OCI-LY7 (cell line): ENCODE results near the gene STAT1. TPM values are rescaled to one million over a fixed set of nuclear protein-coding genes. Genes with fewer than 3 reads are reported as not detected.

Source experiments
- BruUV-seq: library from RNA; stranded (reverse); fragments of 400-500 nt; replicated peaks from 2 replicates; lab custom pipeline; 2021; lab: Mats Ljungman, UMichigan
- CTCF ChIA-PET: fragments of 300-600 bp; sonication (Branson Sonifier 250); formaldehyde crosslinking; loops from one replicate; lab custom pipeline; 2022; ENCODE audit warnings: antibody characterized with exemption; ENCODE audit not compliant: unreplicated experiment; lab: Charles Lee
- POLR2A ChIA-PET: fragments of 300-600 bp; sonication (Branson Sonifier 250); formaldehyde crosslinking; loops from one replicate; lab custom pipeline; 2022; ENCODE audit warnings: antibody characterized with exemption; lab: Charles Lee
- DNase-seq: peaks from one replicate; pipeline ENCODE4 v3.0.0-alpha.2; 2015; ENCODE audit warnings: low spot score
- H2AFZ ChIP-seq: fragments of 200-600 bp; sonication (generic), shearing (Covaris generic); 2 replicates; pipeline ENCODE4 v1.6.1; 2014; ENCODE audit warnings: mild to moderate bottlenecking, antibody characterized with exemption, low read length, moderate library complexity
- H3K27ac ChIP-seq: fragments of 200-600 bp; sonication (generic); 2 replicates; pipeline ENCODE4 v1.5.1; 2014; ENCODE audit warnings: mixed run types, low read depth, mild to moderate bottlenecking, moderate library complexity, low read length, inconsistent platforms; ENCODE audit not compliant: poor library complexity, severe bottlenecking
- H3K36me3 ChIP-seq: fragments of 200-600 bp; sonication (generic); 2 replicates; pipeline ENCODE4 v1.6.1; 2014; ENCODE audit warnings: mild to moderate bottlenecking, antibody characterized with exemption, low read length, moderate library complexity, mixed read lengths; ENCODE audit not compliant: insufficient read depth
- H3K4me1 ChIP-seq: fragments of 200-600 bp; sonication (generic); 2 replicates; pipeline ENCODE4 v1.5.1; 2014; ENCODE audit warnings: mild to moderate bottlenecking, low read length; ENCODE audit not compliant: insufficient read depth, poor library complexity, severe bottlenecking
- H3K4me2 ChIP-seq: fragments of 200-600 bp; sonication (generic); 2 replicates; pipeline ENCODE4 v1.6.1; 2014; ENCODE audit warnings: mild to moderate bottlenecking, low read length
- H3K4me3 ChIP-seq: fragments of 200-600 bp; sonication (generic); 2 replicates; pipeline ENCODE4 v1.5.1; 2014; ENCODE audit warnings: mild to moderate bottlenecking, low read depth, low read length; ENCODE audit not compliant: poor library complexity, severe bottlenecking
- H3K79me2 ChIP-seq: fragments of 200-600 bp; sonication (generic); 2 replicates; pipeline ENCODE4 v1.6.1; 2016; ENCODE audit warnings: low read depth, mild to moderate bottlenecking, low read length, moderate library complexity, mixed read lengths; ENCODE audit not compliant: insufficient read depth
- H3K9me2 ChIP-seq: fragments of 200-600 bp; sonication (generic); 2 replicates; pipeline ENCODE4 v1.6.1; 2016; ENCODE audit warnings: mild to moderate bottlenecking, low read length, mixed read lengths; ENCODE audit not compliant: insufficient read depth
- H3K9me3 ChIP-seq: fragments of 200-600 bp; sonication (generic); 2 replicates; pipeline ENCODE4 v1.6.1; 2014; ENCODE audit warnings: mild to moderate bottlenecking, mixed run types, low read length, mixed read lengths
- H4K20me1 ChIP-seq: fragments of 200-600 bp; sonication (generic); 2 replicates; pipeline ENCODE4 v1.6.1; 2014; ENCODE audit warnings: mild to moderate bottlenecking, antibody characterized with exemption, low read length, moderate library complexity, mixed read lengths; ENCODE audit not compliant: insufficient read depth
- EZH2phosphoT487 ChIP-seq: fragments of 200-600 bp; sonication (generic); IDR thresholded peaks from 2 replicates; pipeline ENCODE4 v1.6.1; 2018; ENCODE audit warnings: low read depth, borderline replicate concordance, mild to moderate bottlenecking, mixed run types, antibody characterized with exemption, low read length, moderate library complexity, mixed read lengths
- intact Hi-C: fragments of 100-400 bp; cut with micrococcal nuclease; formaldehyde crosslinking; loops from one replicate; pipeline ENCODE4 v1.10.0; 2022; ENCODE audit not compliant: unreplicated experiment
- total RNA-seq, 2 experiments: library from RNA; depleted of rRNA in 1 of 2; stranded (reverse); fragments of >200 nt in 1 of 2; shearing (Covaris generic) in 1 of 2; gene quantifications; 2 replicates each; pipeline ENCODE4 v1.2.3, GENCODE V29; 2014 to 2022
- TF ChIP-seq, protein P1 (sequence below): fragments of 200-600 bp; sonication (generic); conservative IDR thresholded peaks from 2 replicates; pipeline ENCODE4 v1.5.1; 2014; ENCODE audit warnings: mild to moderate bottlenecking, antibody characterized with exemption, low read length, moderate library complexity, mixed read lengths

Gene STAT1
- total RNA-seq, 2 experiments from 2014 or later, result 23.0 to 23.1 TPM

DNA sequence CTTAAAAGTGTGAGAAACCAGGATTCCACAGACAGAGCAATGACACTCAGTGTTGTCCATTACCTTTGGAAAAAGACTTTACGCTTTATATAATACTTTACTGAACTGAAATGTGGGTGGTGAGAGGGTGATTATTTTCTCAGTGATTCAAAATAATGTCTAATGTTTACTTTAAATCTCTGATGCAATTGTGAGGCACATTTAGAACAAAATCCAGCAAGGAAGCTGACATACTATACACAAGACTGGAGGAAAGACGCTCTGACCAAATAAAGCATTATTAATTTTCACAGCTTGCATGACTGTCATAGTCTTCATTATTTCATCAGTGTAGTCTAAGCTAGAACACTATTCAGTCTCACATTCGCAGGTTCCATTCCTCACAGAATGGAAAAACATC lies 34.1 kb upstream of the STAT1 start:
- Histone ChIP-seq H4K20me1 (no peaks in the 10 kb centered on the region), H3K4me3 (no peak overlapping the region), H3K9me3 (no peaks in the 10 kb centered on the region), H3K36me3 (no peaks in the 10 kb centered on the region), H3K4me2 (no peak overlapping the region), H2AFZ (no peak overlapping the region), H3K9me2 (no peaks in the 10 kb centered on the region), H3K27ac (no peak overlapping the region), H3K4me1 (peaks cover 13% of the 10 kb centered on the region), H3K79me2 (no peaks in the 10 kb centered on the region)
- intact Hi-C loops, result no loop called here
- DNase-seq, result no peak
- no TSS peak for BruUV-seq
- ChIA-PET POLR2A (interaction anchor here (0.6 to 0.7 kb wide), 2 partner anchors 74 to 1137 kb away, joined by 3 read pairs; no protein-coding TSS in a partner anchor), CTCF (no interaction called here)
- TF ChIP-seq, protein P1, sequence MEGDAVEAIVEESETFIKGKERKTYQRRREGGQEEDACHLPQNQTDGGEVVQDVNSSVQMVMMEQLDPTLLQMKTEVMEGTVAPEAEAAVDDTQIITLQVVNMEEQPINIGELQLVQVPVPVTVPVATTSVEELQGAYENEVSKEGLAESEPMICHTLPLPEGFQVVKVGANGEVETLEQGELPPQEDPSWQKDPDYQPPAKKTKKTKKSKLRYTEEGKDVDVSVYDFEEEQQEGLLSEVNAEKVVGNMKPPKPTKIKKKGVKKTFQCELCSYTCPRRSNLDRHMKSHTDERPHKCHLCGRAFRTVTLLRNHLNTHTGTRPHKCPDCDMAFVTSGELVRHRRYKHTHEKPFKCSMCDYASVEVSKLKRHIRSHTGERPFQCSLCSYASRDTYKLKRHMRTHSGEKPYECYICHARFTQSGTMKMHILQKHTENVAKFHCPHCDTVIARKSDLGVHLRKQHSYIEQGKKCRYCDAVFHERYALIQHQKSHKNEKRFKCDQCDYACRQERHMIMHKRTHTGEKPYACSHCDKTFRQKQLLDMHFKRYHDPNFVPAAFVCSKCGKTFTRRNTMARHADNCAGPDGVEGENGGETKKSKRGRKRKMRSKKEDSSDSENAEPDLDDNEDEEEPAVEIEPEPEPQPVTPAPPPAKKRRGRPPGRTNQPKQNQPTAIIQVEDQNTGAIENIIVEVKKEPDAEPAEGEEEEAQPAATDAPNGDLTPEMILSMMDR, result no peak
- no peak for TF ChIP-seq EZH2phosphoT487

DNA sequence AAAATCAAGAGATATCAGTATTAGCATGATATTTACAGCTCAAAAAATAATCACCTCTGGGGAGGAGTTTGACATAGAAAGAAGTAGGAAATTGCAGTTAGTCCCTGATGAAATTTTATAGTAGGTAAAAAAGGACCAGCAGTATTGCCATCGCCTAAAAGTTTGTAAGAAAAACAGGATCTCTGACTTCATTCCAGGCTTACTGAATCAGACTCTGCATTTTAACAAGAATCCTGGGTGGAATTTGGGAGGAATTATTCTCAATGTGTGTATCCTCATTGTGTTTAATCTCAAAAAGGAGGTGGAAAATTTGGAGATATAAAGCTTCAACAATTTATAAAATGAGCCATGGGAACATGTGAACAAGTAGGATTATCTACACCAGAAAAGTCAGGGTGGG lies 31.2 kb upstream of the STAT1 start:
- intact Hi-C loops, result no loop called here
- no peak overlapping the region for H3K4me2 ChIP-seq
- no peaks in the 10 kb centered on the region for H3K79me2 ChIP-seq
- no TSS peak for BruUV-seq
- DNase-seq, result no peak
- H4K20me1 ChIP-seq, result no peaks in the 10 kb centered on the region
- H3K36me3 ChIP-seq, result no peaks in the 10 kb centered on the region
- TF ChIP-seq, protein P1, result no peak
- TF ChIP-seq EZH2phosphoT487, result no peak
- POLR2A ChIA-PET, result interaction anchor here (0.6 to 0.7 kb wide), 3 partner anchors 43 to 1141 kb away, joined by 3 read pairs; no protein-coding TSS in a partner anchor
- no peaks in the 10 kb centered on the region for H3K9me3 ChIP-seq
- H3K27ac ChIP-seq, result no peak overlapping the region
- H2AFZ ChIP-seq, result no peak overlapping the region
- CTCF ChIA-PET, result no interaction called here
- H3K4me3 ChIP-seq, result no peak overlapping the region
- no peaks in the 10 kb centered on the region for H3K9me2 ChIP-seq
- peaks cover 9% of the 10 kb centered on the region for H3K4me1 ChIP-seq

DNA sequence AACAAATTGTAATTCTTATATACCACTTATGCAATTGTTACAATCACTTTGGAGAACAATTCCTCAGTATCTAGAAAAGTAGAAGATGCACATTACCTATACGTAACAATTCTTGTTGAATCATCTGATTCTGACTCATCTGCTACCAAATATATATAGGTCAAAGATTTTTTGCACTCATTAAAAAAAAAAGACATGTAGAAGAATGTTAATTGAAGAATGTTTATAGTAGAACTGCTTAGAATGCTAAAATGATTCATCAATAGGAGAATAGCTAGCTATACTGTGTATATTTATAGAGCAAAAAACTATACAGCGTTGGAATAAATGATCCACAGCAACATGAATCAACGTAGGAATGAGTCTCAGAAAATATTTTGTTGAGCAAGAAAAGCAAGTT lies 29.5 kb upstream of the STAT1 start:
- no peak for TF ChIP-seq EZH2phosphoT487
- TF ChIP-seq, protein P1, result no peak
- no peaks in the 10 kb centered on the region for H4K20me1 ChIP-seq
- H3K9me3 ChIP-seq, result no peaks in the 10 kb centered on the region
- H3K79me2 ChIP-seq, result no peaks in the 10 kb centered on the region
- H3K4me2 ChIP-seq, result no peak overlapping the region
- intact Hi-C loops, result no loop called here
- H3K4me3 ChIP-seq, result no peak overlapping the region
- H3K4me1 ChIP-seq, result peaks cover 6% of the 10 kb centered on the region
- no peak for DNase-seq
- ChIA-PET CTCF (no interaction called here), POLR2A (no interaction called here)
- H3K36me3 ChIP-seq, result no peaks in the 10 kb centered on the region
- BruUV-seq, result no TSS peak
- H3K27ac ChIP-seq, result no peak overlapping the region
- H3K9me2 ChIP-seq, result no peaks in the 10 kb centered on the region
- no peak overlapping the region for H2AFZ ChIP-seq
